Keratinocyte (primary cell): ENCODE measurements around the gene SGK2.

Experiments used
- CTCF ChIP-seq, 3 experiments: IDR thresholded peaks in 1 of 3; conservative IDR thresholded peaks in 1 of 3; optimal IDR thresholded peaks in 1 of 3; 2 replicates in 2 of 3; 3 replicates in 1 of 3; pipeline versions ENCODE3 to v1.5.1; 2011; ENCODE audit warnings: low read length in 3 of 3, mild to moderate bottlenecking in 3 of 3, moderate library complexity in 2 of 3, control low read depth in 1 of 3, inconsistent platforms in 1 of 3; ENCODE audit not compliant: insufficient read depth in 2 of 3; ENCODE audit errors: extremely low read depth in 1 of 3
- EZH2 ChIP-seq: IDR thresholded peaks from one replicate; pipeline ENCODE4 v1.6.1; 2012; ENCODE audit warnings: inconsistent platforms, mild to moderate bottlenecking, low read length, moderate library complexity

DNA sequence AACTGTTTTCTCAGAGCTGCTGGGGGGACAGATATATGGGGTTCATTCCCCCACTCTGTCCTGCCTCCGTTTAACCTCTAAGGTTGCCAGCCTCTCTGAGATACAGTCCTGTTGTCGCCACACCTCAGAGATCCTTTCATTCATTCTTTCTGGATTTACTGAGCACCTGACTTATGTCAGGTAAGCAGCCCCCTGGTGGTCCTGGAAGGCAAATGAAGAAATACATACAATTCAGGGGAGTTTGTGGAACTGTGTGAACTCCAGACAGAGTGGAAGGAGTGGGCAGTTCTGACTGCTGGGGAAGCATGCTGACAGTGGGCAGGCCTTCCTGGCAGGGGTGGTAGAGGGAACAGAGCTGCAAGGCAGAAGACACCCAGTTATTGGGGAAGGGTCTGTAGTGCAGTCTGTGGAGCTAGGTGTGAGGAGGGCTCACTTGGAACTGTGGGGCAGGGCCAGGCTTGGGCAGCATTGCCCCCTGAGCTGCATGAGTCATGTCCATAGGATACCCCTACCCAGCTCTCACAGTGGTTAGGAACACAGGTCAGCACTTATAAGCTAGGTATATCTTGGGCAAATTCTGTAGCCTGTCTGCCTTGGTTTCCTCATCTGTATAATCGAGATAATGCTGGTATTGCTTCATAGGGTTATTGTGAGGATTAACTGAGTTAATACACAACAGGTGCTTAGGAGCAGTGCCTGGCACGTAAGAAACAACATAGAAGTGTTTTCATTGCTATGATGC lies 12.8 kb upstream of the SGK2 start:
- no peak for TF ChIP-seq CTCF (optimal IDR thresholded peaks at IDR 0.05 in 1 of 3, IDR thresholded peaks at IDR 0.05 in 1 of 3, conservative IDR thresholded peaks at IDR 0.05 in 1 of 3; ENCODE audit: extremely low read depth in 1 of 3, insufficient read depth in 2 of 3, low read length in 3 of 3)
- no peak for TF ChIP-seq EZH2
